GM18867 (cell line): ENCODE data around the gene AIRE.

Experiments used
- ATAC-seq: cut with Tn5 transposase; IDR thresholded peaks from one replicate; pipeline ENCODE4 v1.9.1; 2021; ENCODE audit warnings: mild to moderate bottlenecking, moderate library complexity; ENCODE audit not compliant: unreplicated experiment

Gene AIRE

DNA sequence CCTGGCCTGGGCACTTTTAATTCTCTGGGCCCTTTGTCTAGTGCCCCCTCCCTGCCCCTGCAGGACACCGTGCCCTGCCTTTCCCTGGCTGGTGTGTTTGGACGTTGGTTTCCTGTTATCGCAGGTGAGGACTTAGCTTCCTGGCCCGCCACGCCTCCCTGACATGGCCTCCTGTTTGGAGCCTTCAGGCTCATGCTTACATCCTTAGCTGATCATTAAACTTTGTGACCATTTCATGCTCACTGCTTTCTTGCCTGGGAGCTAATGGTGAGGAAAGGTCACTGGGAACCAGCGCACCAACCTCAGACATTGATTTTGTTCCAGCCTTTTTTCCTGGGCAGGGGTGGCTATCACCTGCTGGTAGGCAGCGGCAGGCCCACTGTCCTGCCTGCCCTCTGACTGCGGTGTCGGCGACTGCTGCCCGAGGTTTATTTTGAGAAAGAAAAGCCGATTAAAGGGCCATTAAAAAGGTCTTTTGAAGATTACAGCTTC is 17.9 kb downstream of the AIRE start:
- ATAC-seq: no peak

DNA sequence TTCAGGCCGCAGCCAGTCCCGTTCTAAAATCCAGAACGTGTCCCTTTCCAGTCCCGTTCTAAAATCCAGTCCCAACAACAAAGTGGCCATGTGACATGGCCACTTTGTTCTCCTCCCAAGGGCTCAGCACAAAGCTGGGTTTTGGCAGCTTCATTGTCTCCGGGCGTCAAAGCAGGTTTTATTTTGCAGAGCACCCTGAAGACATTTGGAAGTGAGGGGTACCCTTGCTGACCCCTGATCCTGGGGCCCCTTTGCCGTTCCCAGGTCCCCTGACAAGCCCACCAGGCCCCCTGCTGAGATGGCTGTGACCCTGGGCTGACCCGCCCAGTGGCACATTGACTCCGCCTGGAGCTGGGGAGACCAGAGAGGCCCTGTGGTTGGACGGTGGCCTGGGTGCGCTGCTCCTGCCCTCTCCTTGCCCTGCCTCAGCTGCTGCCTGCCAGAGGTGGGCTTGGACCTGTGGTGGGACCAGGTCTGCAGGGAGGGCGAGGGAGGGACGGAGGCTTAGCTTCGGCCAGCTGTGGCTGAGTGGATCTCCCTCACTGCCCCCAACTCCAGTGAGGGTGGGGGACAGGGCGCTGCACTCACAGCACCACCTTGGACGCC is 18.4 kb downstream of the AIRE start:
- no peak for ATAC-seq

DNA sequence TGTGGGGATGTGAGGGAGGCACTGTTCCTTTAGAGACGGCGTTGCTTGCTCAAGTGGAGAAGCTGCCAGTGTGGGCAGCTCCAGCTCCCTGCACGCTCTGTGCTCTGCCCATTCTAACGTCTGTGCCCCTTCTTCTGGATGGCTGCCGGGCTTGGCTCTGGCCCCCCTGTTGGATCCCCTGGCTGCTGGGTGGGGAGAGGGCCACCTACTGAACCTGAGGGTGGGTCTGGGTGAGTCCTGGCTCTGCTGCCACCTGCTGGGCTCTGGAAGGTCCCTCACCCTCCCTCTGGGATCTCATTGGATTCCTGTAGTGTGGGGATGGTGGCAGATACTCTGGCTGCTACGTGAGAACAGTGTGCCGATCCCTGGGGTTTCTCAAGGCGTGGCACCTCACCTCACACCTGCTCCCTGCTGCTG is 19.2 kb downstream of the AIRE start:
- no peak for ATAC-seq

DNA sequence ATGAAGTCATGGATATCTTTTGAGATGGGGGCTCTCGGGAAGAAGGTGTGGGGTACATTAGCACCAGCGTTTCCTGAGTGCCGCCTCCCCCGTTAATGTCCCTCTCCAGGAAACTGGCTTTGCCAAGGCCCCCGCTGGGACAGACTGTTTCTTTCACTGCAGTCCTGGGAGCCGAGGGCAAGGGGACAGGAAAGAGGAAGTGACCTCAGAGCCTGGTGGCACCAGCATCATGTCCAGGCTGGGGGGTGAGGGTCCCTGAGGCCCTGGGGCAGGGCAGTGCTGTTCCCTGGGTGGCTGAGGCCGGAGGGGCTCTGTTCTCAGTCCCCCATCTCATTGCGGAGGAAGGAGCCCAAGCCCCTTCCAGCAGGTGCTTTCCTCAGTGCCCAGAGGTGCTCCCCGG is 20.0 kb downstream of the AIRE start:
- ATAC-seq: no peak

DNA sequence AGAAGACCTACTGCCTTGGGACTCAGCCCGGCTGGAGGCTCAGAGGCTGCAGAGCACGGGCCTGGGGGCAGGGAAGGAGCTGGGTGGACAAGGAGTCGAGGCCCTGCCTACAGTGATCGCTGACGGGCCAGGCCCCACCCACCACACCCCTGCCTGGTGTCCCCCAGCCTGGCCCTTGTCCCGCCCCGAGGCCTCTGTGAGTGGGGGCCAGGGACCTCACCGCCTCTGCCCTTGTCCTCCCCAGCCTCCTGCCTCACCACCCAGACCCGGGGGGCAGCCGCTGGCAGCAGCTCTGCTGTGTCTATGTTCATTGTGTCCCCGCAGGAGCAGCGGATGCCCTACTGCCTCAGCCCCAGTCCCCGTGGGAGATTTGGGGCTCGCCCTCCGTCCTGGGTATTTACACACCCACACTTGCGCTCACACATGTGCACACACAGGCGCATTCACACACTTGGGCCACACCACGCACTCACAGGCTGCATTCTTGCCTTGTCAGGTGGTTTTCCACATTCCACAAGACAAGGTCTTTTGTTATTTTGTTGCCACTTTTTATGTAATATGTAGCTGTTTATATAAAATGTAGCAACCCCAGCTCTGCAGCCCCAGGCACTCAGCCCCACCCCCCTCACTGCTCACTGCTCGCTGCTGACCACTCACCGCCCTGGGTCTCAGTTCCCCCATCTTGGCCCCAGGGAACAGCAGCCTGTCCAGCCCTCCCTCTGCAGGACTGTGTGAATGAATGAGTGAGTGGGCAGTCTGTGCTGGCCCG is 21.4 kb downstream of the AIRE start:
- no peak for ATAC-seq

DNA sequence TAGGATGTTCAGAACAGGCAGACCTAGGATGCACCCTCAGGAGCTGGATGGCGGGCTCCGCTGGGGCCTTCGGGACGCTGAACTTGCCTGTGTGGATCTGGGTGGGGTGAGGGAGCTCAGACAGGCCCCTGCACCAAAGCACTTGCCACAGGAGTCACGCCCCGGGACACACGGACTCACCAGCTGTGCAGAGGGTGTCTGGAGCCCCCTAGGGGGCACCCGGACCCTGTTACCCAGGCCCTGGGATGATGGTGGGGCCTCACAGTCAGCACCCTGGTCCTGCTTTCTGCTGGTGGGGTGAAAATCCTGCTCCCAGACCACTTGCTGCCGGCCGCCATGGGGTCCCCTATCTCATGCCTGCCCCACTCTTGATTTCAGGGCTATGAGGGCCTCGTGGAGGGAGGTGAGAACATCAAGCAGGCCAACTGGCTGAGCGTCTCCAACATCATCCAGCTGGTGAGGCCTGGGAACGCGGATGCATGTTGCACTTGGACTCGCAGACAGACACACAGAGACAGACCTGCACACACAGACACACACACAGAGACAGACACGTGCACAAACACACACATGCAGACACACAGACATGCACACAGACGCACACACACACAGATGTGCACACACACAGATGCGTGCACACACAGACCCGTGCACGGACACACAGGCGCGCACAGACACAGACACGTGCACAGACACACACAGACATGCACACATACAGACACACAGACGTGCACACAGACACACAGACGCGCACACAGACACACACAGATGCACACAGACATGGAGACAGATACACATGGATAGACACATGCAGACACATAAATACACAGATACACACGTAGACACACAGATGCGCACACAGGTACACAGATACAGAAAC is 25.2 kb downstream of the AIRE start:
- ATAC-seq: no peak

DNA sequence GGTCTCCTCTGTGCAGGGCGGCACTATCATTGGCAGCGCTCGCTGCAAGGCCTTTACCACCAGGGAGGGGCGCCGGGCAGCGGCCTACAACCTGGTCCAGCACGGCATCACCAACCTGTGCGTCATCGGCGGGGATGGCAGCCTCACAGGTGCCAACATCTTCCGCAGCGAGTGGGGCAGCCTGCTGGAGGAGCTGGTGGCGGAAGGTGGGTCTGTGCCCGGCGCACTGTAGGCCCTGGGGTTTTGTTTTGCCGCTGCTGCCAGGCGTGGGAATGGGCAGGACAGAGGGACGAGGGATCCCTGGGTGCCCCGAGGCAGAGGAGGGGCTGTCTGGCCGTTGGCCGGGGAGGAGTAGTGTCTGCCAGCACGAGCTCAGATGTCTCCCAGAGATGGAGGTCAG is 26.4 kb downstream of the AIRE start:
- ATAC-seq: no peak

DNA sequence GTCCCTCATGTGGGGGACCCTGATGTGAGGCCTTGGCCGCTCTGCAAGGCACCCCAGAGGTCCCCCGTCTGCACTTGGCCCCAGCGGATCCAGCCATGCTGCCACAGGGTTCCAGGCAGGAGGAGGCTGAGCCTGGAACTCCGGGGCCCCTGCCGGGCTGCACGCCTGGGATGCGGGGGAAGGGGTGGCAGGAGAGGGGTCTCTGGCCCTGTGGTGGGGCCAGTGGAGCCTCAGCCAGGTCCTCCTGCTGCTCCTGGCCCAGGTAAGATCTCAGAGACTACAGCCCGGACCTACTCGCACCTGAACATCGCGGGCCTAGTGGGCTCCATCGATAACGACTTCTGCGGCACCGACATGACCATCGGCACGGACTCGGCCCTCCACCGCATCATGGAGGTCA is 27.0 kb downstream of the AIRE start:
- ATAC-seq: no peak

DNA sequence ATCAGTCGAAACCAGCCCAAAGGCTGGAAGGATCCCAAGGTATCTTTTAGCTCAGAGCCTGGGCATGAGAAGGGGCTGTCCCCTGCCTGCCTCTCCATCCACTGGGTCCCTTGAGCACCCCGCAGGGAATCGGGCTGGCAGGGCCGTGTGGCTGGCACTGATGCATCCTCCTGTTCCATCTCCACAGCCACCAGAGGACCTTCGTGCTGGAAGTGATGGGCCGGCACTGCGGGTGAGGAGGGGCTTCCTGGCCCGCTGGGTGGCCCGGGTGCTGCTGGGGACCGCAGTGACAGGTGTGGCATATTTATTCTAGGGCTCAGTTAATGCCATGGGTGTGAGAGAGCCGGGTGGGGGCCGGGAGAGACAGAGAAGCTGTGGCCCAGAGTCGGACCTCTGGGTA is 27.8 kb downstream of the AIRE start:
- no peak for ATAC-seq

DNA sequence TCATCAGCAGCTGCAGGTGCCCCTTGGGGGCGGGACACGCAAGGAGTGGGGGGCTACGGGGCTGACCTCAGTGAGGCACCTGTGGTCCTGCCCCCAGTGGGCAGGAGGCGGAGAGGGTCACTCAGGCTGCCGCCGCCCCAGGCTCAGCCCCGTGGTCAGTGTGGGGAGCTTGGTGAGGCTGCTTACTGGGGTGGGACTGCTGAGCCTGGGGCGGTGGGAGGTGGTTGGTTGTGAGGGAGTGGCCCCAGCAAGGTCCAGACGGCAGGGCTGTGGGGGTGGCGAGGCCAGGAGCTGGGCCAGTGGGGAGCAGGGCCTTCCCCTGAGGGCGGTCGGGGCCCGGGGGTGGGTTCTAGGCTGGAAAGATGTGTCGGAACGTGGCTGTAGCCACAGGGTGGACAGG is 28.5 kb downstream of the AIRE start:
- no peak for ATAC-seq

DNA sequence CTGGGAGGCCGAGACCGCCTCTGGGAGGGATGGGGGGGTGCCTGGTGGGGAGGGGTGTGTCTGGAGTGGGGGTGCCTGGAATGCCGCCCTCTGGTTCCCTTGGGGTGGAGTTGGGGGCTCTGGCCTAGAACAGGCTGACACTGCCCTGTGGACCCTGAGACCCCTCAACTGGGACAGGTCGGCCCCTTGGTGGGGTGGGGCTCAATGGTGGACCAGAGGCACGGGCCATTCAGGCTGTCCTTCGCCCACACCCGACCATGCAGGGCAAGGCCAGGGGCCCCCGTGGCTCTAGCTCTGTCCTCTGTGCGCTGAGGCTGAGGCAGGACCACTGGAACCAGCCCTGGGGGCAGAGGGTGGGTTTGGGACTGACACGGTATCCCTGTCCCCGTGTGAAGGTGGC is 28.9 kb downstream of the AIRE start:
- ATAC-seq: no peak

DNA sequence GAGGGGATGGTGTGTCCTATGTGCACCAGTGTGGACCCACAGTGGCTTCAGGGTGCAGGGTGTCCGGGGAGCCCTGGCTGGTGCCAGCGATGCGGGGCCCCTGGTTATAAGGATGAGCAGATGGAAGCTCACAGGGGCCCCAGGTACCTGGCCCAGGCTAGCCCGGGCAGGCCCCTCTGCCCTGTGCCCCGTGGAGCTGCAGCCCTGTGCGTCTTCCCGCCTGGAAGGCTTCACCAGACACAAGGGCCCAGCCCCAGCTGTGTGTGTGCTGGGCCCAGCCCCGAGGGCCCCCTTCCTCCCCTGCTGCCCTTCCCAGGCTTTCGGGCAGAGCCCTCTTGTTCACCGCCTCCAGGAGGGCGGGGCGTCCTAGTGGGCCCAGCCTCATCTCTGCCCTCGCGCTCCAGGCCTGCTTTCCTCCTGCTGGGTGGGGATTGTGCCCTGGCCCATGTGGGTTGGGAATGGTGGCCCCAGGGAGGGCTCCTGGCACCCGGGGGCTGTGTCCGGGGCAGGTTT is 30.1 kb downstream of the AIRE start:
- no peak for ATAC-seq

DNA sequence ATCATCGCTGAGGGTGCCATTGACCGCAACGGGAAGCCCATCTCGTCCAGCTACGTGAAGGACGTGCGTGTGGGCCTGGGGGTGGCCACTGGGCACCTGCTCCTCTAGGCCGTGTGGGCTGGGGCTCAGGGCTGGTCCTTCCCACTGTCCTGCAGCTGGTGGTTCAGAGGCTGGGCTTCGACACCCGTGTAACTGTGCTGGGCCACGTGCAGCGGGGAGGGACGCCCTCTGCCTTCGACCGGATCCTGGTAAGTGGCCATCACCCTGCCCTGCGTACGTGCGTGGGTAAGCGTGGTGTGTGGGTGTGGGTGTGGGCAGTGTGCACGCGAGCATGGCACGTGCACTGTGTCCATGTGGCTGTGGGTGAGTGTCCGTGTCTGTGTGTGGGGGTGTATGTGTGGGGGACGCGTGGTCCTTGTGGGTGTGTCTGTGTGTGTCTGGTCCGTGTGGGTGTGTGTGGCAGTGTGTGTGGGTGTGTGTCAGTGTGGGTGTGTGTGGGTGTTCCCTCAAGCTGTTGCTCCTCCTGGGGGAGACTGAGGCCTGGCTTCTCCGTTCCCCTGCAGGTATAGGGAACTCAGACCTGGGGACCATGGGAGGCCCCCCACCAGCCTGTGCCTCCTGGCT is 30.7 kb downstream of the AIRE start:
- no peak for ATAC-seq

DNA sequence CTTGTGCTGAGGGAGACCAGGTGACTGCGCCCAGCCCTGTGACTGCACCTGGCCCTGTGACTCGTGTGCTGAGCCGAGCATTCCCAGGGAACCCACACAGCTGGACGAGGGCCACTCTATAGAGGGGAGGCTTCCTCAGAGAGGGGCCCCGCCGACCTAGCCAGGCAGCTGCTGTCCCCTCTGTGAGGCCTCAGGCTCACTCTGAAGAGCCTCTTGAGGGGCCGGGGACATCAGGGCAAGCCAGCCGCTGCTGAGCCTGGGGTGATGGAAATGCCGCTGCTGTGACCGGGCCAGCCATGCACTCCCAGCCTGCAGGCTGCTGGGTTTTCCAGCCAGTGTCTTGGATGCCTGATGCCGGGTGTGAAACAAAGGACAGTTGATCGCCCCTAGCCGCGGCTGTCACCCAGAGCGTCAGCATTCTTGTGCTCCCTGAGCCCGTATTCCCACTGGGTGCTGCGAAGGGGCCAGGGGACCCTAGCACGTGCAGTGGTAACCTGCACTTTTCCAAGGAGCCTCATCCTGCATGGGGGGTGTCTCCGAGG is 31.6 kb downstream of the AIRE start:
- ATAC-seq: no peak

DNA sequence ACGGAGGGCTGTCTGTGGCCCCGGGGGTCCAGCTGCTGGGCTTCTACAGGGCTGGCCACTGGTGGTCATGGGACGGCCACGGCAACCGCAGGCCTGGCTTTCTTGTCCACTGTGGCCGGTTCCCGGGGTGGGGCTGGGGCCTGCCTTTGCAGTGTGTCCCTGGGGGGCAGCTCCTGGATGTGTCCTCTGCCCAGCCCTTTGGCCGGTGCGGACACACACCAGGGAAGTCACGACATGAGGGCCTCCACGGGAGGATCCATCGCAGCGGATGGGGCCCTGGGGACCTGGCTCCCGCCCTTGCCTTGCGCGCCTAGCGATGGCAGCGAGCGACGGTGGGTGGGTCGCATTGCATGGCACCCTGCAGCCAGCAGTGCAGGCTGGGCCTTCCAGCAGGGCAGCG is 32.2 kb downstream of the AIRE start:
- no peak for ATAC-seq

DNA sequence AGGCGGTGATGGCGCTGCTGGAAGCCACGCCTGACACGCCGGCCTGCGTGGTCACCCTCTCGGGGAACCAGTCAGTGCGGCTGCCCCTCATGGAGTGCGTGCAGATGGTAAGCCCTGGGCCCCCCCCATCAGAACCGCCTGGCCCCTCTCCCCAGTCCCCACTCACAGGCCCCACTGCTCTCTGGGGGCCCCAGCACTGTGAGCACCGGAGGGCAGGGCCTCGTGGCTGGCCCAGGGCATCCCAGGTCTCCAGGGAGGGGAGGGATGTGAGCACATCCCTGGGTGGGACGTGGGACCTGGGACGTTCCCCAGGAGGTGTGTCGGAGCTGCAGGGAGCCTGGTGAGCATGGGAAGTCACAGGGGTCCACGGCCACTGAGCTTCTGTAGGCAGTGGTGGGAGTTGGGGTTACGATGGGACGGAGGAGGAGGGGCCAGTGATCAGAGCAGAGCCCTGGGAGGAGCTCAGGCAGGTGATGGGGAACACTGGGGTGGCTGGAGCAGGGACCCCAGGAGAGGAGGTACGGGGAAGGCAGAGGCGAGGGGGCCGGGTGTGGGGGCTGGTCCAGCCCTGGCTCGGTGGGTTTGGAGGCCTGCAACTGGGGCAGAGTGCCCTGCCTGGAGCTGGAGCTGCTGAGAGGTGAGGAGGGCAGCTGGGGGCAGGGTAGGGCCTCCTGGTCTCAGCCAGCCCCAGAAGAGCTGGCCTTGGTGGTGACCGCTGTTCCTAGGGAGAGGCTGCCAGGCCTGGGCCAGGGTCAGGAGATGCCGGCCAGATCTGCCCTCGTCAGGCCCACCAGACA is 33.0 kb downstream of the AIRE start:
- no peak for ATAC-seq

DNA sequence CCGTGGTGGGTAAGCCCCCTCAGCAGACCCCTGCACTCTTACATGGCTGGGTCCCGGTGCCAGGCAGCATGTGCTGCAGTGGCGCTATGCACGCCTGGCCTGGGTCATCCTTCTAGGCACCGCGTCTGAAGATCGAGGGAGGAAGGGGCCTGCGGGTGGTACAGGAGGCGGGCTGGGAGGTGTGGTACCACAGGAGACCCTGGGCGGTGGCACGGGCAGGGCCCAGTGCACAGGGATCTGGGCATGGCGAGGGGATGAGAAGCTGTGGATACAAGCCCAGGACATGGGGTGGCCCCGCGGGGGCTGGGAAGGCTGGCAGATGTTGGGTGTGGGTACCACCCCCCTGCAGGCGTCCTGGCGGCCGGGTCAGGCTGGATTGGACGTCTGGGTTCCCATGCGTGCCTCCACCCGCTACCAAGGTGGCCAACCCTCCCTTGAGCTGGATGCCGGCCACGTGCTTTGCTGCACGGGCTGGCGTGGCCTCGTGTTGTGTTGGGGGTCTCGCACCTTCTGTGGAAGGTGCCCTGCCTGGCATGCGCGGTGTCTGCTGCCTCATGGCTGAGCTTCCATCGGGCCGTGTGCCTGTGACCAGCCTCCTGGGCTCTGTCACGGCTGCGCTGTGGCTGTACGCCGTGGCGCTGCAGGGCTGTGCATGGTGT is 33.9 kb downstream of the AIRE start:
- ATAC-seq: no peak

DNA sequence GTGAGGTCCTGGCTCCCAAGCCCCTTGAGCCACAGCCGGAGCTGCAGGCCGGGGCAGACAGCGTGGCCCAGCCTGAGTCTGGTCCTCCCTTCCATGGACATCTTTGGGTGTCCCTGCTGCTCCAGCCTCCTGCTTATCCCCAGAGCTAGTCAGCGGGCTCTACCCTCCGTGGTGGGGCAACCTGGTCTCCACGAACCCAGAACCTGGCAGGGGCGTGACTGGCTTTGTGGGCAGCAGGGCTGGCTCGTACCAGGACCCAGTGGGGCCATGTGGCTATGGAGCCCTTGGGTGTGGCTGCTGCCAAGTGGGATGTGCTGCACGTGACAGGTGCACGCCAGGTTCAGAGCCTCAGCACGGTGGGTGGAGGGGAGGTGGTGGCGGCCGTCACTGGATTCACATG is 35.2 kb downstream of the AIRE start:
- ATAC-seq: no peak

DNA sequence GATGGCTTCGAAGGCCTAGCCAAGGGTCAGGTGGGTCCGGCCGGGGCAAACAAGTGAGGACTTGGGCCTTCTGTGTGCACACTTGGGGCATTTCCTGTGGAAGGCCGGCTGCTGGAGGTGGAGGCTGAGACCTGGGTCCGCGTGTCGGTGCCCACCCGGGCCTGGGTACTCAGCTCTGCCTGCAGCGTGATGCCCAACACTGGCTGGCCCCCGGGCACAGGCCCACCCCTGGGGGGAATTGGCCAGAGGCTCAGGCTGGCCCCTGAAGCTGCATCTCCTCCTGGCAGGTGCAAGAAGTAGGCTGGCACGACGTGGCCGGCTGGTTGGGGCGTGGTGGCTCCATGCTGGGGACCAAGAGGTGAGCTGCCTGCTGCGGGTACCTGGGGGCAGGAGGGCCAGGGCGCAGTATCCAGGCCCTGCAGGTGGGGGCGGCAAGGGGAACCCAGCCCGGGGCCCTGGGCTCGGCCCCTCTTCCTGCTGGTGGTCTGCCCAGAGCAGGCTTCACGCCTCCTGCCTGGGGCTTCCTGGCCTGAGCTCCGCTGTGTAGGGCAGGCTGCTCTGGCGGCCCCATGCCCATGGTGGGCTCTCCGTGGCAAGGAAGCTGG is 36.3 kb downstream of the AIRE start:
- no peak for ATAC-seq
